HL-60 (cell line): ENCODE measurements around the gene TEAD4.

Experiments used
- GABPA ChIP-seq: IDR thresholded peaks from 2 replicates; pipeline ENCODE4 v1.6.1; 2012; ENCODE audit warnings: low read depth
- POLR2AphosphoS5 ChIP-seq: IDR thresholded peaks from 2 replicates; pipeline ENCODE4 v1.6.1; 2012; ENCODE audit warnings: low read depth
- TF ChIP-seq, protein P1 (sequence below): IDR thresholded peaks from one replicate; pipeline ENCODE4 v1.5.1; 2011; ENCODE audit warnings: low read length, control low read depth, inconsistent platforms; ENCODE audit not compliant: insufficient read depth
- TF ChIP-seq, protein P2 (sequence below): IDR thresholded peaks from 2 replicates; pipeline ENCODE4 v1.6.1; 2012; ENCODE audit warnings: low read depth; ENCODE audit not compliant: insufficient replicate concordance

DNA sequence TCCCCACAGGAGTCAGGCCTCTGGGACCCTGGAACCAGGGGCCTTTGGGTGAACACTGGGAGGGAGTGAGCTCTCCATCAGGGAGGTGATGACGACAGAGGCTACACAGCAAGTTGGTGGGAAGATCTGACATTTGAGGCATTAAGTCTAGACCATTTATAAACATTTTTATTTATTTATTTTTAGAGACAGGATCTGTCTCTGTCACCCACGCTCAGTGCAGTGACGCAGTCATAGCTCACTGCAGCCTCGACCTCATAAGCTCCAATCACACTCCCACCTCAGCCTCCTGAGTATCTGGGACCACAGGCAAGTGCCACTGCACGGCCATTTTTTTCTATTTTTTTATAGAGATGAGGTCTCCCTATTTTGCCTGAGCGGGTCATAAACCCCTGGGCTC lies 53.6 kb downstream of the TEAD4 start:
- TF ChIP-seq, protein P1, sequence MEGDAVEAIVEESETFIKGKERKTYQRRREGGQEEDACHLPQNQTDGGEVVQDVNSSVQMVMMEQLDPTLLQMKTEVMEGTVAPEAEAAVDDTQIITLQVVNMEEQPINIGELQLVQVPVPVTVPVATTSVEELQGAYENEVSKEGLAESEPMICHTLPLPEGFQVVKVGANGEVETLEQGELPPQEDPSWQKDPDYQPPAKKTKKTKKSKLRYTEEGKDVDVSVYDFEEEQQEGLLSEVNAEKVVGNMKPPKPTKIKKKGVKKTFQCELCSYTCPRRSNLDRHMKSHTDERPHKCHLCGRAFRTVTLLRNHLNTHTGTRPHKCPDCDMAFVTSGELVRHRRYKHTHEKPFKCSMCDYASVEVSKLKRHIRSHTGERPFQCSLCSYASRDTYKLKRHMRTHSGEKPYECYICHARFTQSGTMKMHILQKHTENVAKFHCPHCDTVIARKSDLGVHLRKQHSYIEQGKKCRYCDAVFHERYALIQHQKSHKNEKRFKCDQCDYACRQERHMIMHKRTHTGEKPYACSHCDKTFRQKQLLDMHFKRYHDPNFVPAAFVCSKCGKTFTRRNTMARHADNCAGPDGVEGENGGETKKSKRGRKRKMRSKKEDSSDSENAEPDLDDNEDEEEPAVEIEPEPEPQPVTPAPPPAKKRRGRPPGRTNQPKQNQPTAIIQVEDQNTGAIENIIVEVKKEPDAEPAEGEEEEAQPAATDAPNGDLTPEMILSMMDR: no peak
- TF ChIP-seq POLR2AphosphoS5 (no peak), GABPA (no peak)
- TF ChIP-seq, protein P2, sequence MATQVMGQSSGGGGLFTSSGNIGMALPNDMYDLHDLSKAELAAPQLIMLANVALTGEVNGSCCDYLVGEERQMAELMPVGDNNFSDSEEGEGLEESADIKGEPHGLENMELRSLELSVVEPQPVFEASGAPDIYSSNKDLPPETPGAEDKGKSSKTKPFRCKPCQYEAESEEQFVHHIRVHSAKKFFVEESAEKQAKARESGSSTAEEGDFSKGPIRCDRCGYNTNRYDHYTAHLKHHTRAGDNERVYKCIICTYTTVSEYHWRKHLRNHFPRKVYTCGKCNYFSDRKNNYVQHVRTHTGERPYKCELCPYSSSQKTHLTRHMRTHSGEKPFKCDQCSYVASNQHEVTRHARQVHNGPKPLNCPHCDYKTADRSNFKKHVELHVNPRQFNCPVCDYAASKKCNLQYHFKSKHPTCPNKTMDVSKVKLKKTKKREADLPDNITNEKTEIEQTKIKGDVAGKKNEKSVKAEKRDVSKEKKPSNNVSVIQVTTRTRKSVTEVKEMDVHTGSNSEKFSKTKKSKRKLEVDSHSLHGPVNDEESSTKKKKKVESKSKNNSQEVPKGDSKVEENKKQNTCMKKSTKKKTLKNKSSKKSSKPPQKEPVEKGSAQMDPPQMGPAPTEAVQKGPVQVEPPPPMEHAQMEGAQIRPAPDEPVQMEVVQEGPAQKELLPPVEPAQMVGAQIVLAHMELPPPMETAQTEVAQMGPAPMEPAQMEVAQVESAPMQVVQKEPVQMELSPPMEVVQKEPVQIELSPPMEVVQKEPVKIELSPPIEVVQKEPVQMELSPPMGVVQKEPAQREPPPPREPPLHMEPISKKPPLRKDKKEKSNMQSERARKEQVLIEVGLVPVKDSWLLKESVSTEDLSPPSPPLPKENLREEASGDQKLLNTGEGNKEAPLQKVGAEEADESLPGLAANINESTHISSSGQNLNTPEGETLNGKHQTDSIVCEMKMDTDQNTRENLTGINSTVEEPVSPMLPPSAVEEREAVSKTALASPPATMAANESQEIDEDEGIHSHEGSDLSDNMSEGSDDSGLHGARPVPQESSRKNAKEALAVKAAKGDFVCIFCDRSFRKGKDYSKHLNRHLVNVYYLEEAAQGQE: no peak
